GM18519 (cell line): ENCODE results near the gene ATP9B.
A peak's percentile ranks its signal among the peaks of the same experiment; 100 is the strongest.
"Not testable (repeated sequence)": the region's sequence is repeated elsewhere in the genome, so short reads cannot be mapped to it uniquely, and the experiment has no call there.

Source experiments
- ATAC-seq: cut with Tn5 transposase; IDR thresholded peaks from one replicate; pipeline ENCODE4 v1.9.1; 2021; ENCODE audit warnings: mild to moderate bottlenecking, moderate library complexity; ENCODE audit not compliant: unreplicated experiment, low FRiP score

ATP9B gene

GRCh38 chr18:79374408-79375171 is 305.4 kb downstream of the ATP9B start:
- ATAC-seq = peak; percentile 85

GRCh38 chr18:79375441-79376154 is 306.4 kb downstream of the ATP9B start:
- ATAC-seq = no peak

GRCh38 chr18:79376661-79377060 is 307.5 kb downstream of the ATP9B start:
- ATAC-seq = not testable (repeated sequence)

GRCh38 chr18:79377187-79377891 is 308.1 kb downstream of the ATP9B start:
- ATAC-seq = no peak

- peak; percentile 42 for ATAC-seq
Observed at GRCh38 chr18:79378536-79379250, 309.5 kb downstream of the ATP9B start.

GRCh38 chr18:79379251-79379905 is 310.2 kb downstream of the ATP9B start:
- ATAC-seq = no peak

GRCh38 chr18:79379931-79380815 is 311.0 kb downstream of the ATP9B start:
- ATAC-seq = no peak

- ATAC-seq = no peak
Observed at GRCh38 chr18:79380816-79381806, 311.9 kb downstream of the ATP9B start.

- ATAC-seq = no peak
Observed at GRCh38 chr18:79381811-79382311, 312.7 kb downstream of the ATP9B start.

- no peak for ATAC-seq
Observed at GRCh38 chr18:79382681-79383387, 313.6 kb downstream of the ATP9B start.

- no peak for ATAC-seq
Observed at GRCh38 chr18:79383388-79384056, 314.3 kb downstream of the ATP9B start.

- ATAC-seq = no peak
Observed at GRCh38 chr18:79384151-79384807, 315.1 kb downstream of the ATP9B start.

GRCh38 chr18:79384834-79385233 is 315.6 kb downstream of the ATP9B start:
- ATAC-seq = no peak

- no peak for ATAC-seq
Observed at GRCh38 chr18:79385326-79385707, 316.1 kb downstream of the ATP9B start.

- no peak for ATAC-seq
Observed at GRCh38 chr18:79385708-79386341, 316.6 kb downstream of the ATP9B start.

GRCh38 chr18:79386547-79386946 is 317.4 kb downstream of the ATP9B start:
- no peak for ATAC-seq
